H4 (cell line): ENCODE data around the gene TSPAN32. TPM values are rescaled to one million over a fixed set of nuclear protein-coding genes. Genes with fewer than 3 reads are reported as not detected.

Source experiments
- DNase-seq: peaks from one replicate; pipeline ENCODE4 v3.0.0-alpha.2; 2015; ENCODE audit warnings: low spot score
- total RNA-seq: library from RNA; depleted of rRNA; stranded (reverse); fragments of >200 nt; shearing (Covaris generic); gene quantifications from 2 replicates; pipeline ENCODE4 v1.2.3, GENCODE V29; 2014

TSPAN32 gene
- total RNA-seq, 1 experiment from 2014 or later: 0.81 TPM

GRCh38 chr11:2303627-2304505, 2.1 kb downstream of the TSPAN32 start:
- no peak for DNase-seq

GRCh38 chr11:2304506-2305139, 2.8 kb downstream of the TSPAN32 start:
- no peak for DNase-seq

DNA sequence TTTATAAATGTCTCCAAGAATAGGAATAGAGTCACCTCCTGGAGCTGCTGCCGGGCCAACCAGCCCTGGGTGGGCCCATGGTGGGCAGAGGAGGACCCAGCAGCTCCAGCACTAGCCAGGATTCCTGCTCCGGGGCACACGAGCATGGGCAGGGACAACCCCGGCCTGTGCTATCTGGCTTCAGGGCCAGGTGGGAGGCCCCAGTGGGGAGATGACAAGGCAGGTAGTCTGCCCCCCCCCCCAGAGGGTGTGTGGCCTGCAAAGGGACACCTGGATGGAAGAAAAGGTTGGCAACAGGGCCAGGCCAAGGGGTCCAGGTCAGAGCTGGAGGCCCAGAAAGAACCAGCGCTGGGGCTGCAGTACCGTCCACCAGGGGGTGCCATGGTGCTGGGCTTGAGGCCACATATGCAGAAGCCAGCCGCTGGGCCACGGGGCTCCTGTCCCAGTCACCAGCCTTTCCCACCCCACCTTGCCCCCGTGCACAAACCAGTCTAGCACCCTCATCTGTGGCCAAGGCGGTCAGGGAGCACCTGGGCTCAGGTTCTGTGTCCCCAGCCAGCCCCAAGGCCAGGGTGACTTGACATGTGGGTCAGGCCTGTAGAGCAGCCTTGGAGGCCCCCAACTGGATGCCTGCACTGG, 3.4 kb downstream of the TSPAN32 start:
- DNase-seq: peak; percentile 64

GRCh38 chr11:2305788-2306451, 4.1 kb downstream of the TSPAN32 start:
- peak; percentile 73 for DNase-seq

GRCh38 chr11:2306452-2306823, 4.6 kb downstream of the TSPAN32 start:
- DNase-seq: peak; percentile 92

DNA sequence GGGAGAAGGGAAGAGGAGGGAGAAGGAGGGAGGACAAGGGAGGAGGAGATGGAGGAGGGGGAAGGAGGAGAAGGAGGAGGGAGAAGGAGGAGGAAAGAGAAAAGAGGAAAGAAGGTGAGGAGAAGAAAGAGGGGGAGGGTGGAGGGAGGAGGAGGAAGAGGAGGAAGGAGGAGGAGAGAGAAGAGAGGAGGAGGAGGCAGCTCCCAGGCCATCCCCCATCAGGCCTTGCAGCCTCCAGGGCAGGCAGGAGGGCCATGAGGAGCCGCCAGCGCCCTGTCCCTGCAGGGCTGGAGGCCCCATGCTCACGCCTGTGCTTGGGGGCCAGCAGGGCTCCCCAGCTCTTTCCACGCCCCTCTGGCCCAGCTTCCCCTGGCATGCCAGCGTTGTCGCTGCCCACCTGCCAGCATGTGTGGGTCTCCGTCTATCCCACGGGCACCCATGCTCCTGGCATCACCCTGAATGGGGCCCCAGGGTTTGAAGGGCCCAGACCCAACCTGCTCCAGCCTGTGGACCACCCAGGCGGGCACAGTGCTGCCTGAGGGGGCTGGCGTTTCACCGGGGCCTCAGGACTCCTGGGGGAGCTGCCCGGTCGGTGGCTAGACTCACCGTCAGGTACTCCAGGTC, 5.2 kb downstream of the TSPAN32 start:
- peak; percentile 70 for DNase-seq

DNA sequence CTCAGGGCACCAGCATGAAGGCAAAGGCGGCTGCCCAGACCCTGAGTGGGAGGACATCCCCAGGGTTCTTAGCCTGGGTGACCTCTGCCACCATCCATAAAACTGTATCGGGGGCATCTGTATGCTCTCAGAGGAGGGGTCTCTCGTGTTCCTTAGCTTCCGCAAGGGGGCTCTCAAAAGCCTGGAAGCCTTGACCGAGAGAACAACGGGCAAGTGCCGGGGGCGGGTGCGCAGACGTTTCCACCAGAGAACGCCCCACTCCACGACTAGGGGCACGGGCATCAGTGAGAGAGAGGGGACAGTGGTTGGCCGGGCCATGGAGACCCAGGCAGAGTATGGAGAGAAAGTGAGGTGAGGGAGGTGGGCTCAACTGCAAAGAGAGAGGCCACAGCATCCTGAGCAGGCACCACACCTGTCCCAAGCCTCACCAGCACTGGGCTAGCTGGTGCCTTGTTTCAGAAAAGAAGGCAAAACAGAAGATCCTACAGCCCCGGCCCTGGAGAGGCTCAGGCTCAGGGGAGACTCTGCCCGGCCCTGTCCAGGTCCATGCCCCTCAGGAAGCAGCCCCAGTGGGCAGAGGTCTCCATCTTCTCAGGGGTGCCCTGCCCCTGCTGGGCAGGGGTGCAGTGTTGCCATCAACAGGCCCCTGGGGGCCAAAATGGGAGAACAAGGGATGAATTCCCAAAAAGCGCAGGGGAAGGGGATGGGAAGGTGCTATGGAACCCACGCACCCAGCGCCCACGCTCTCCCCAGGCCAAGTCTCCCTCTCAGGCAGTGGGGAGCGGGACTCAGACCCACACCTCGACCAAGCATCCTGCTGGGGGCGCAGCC, 5.9 kb downstream of the TSPAN32 start:
- DNase-seq: no peak

DNA sequence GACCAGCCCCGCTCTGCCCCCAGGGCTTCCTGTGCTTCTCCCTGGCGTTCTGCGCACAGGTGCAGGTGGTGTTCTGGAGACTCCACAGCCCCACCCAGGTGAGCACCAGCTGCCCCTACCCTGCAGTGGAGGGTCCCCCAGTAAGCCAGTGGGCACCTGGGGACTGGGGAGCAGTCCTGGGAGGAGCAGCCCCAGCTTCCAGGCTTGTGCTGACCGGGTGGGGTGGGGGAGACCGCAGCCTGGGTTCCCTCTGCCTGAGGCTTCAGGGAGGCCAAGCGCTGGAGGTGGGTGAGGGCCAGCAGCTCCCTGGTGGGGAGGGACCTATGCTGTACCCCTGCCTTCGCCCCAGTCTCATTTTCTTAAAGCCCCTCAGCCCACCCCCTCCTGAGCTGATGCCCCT, 6.9 kb downstream of the TSPAN32 start:
- DNase-seq: no peak

DNA sequence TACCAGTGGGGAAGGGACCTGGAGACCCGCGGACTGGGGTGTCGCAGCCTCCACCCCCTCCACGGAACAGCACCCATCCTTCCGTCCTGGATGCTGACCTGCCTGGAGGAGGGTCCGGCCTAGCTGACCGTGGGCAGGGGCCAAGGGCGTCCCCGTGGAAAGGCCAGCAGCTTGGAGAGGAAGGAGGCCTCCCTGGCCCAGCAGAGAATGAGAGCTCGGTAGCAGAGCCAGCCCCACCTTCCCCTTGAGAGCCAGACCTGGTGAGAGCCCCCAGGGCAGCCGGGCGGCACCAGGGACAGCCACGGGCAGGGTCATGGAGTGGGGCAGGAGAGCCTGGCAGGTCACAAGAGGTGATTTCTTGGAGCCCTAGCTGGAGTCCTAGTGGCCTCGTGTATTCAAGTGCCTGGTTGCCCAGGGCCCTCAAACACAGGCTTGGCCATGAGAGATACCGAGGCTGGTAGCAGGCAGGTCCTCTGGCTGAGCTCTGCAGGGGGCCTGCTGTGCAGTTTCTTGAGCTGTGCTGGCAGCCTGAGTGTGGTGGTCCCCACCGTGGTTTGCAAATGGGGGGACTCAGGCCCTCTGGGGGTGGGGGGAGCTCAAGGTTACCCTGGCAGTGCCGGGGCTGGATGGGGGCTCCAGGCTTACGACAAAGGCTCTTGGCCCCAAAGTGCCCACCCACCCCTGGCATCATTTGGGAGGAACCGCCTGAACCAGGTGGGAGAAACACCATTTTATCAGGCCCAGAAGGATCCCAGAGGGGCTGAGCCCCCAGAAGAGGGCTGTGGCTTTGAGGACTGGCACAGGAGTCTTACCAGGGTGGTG, 7.6 kb downstream of the TSPAN32 start:
- DNase-seq: no peak

- no peak for DNase-seq
Observed at GRCh38 chr11:2310073-2310785, 8.4 kb downstream of the TSPAN32 start.

DNA sequence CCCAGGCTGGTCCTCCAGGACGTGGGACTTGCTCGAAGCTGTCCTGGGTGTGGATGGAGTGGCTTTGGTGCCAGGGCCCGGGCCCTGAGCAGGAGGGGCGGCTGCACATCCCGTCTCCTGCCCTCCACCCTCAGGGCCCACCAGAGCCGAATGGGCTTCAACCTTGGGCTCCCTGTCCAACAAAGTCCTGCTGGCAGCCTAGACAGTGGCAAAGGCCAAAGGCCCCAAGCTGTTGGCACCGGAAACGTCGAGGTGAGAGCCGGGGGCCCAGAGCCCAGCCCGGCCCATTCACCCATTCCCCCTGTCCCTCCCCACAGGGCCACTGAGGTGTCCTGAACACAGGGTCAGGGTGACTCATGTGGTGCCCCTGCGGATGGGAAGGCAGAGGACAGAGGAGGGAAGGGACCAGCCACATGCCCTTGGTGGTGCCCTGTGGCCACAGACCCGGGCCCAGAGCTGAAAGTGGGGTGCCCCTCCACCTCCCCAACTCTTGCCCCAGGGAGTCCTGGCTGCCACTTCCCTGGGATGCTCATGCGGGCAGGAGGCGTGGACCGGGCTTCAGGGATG, 9.1 kb downstream of the TSPAN32 start:
- DNase-seq: no peak

GRCh38 chr11:2311353-2312133, 9.7 kb downstream of the TSPAN32 start:
- no peak for DNase-seq

GRCh38 chr11:2312232-2313042, 10.6 kb downstream of the TSPAN32 start:
- no peak for DNase-seq

- DNase-seq: no peak
Observed at GRCh38 chr11:2313051-2313951, 11.5 kb downstream of the TSPAN32 start.

DNA sequence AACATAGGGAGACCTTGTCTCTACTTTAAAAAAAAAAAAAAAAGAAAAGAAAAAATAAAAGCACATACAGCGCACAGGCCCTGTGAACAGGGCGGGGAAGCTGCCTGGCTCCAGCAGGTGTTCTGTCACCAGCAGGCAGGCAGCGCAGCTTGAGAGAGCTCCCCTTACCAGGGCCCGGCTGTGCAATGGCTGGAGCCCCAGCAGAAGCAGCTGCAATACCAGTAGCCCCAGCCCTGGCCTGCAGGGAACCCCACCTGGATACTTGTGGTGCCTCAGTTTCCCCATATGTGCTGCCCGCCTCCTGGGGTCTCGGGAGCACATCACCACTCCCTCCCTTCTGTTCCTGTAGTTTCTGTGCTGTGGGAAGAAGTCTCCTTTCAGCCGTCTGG, 12.3 kb downstream of the TSPAN32 start:
- DNase-seq: no peak
